H1 (cell line): Measurements from ENCODE around the gene TREM1. TPM values are rescaled to one million over a fixed set of nuclear protein-coding genes. Genes with fewer than 3 reads are reported as not detected.

Source experiments
- CTCF ChIA-PET: fragments of 300-600 bp; sonication (Branson Sonifier 250); formaldehyde crosslinking; loops from one replicate; lab custom pipeline; 2021; ENCODE audit not compliant: partially characterized antibody; lab: Charles Lee
- POLR2A ChIA-PET: fragments of 300-600 bp; sonication (Branson Sonifier 250); formaldehyde crosslinking; loops from one replicate; lab custom pipeline; 2021; ENCODE audit warnings: inconsistent platforms; ENCODE audit not compliant: partially characterized antibody; lab: Charles Lee
- DNase-seq, 2 experiments: peaks; one replicate each; pipeline versions ENCODE4 v3.0.0 to v3.0.0-alpha.2; 2010 to 2022; ENCODE audit warnings: low spot score in 2 of 2, low read depth in 1 of 2, mixed read lengths in 1 of 2
- FAIRE-seq: peaks from 2 replicates; lab custom pipeline; 2011; peaks lifted over from hg19 to GRCh38; lab: Jason Lieb, UNC
- H2AFZ ChIP-seq: 2 replicates; pipeline ENCODE4 v1.8.1; 2012; ENCODE audit warnings: low read length, inconsistent platforms
- H2AK5ac ChIP-seq: 2 replicates; pipeline ENCODE4 v1.6.1; 2013; ENCODE audit warnings: low read depth, low read length
- H2BK120ac ChIP-seq: replicated peaks from 2 replicates; pipeline ENCODE3; 2013; ENCODE audit warnings: low read depth, low read length, inconsistent platforms
- H2BK12ac ChIP-seq: 2 replicates; pipeline ENCODE4 v1.6.1; 2013; ENCODE audit warnings: low read depth, low read length
- H2BK15ac ChIP-seq: 2 replicates; pipeline ENCODE4 v1.6.1; 2013; ENCODE audit warnings: low read length
- H2BK20ac ChIP-seq: 2 replicates; pipeline ENCODE4 v1.6.1; 2013; ENCODE audit warnings: low read length
- H2BK5ac ChIP-seq: 2 replicates; pipeline ENCODE4 v1.6.1; 2013; ENCODE audit warnings: low read depth, low read length
- H3K14ac ChIP-seq: 2 replicates; pipeline ENCODE4 v1.6.1; 2013; ENCODE audit warnings: inconsistent platforms; ENCODE audit not compliant: insufficient read length
- H3K18ac ChIP-seq: 2 replicates; pipeline ENCODE4 v1.6.1; 2013; ENCODE audit warnings: low read length; ENCODE audit errors: extremely low read depth
- H3K23ac ChIP-seq: 2 replicates; pipeline ENCODE4 v1.6.1; 2013; ENCODE audit warnings: inconsistent platforms; ENCODE audit not compliant: insufficient read length
- H3K23me2 ChIP-seq: 2 replicates; pipeline ENCODE4 v1.6.1; 2013; ENCODE audit warnings: low read depth, low read length
- H3K27ac ChIP-seq: 2 replicates; pipeline ENCODE4 v1.6.1; 2011; ENCODE audit warnings: low read depth, low read length, inconsistent platforms
- H3K27me3 ChIP-seq, 4 experiments: replicated peaks in 1 of 4; 1 replicate in 1 of 4; 2 replicates in 3 of 4; pipeline versions ENCODE4 v1.6.1 to v1.8.1; 2011 to 2013; ENCODE audit warnings: low read length in 3 of 4, mild to moderate bottlenecking in 3 of 4, inconsistent platforms in 2 of 4, mixed read lengths in 2 of 4, moderate library complexity in 1 of 4; ENCODE audit not compliant: control insufficient read depth in 3 of 4, insufficient read depth in 3 of 4; ENCODE audit errors: extremely low read depth in 1 of 4
- H3K36me3 ChIP-seq, 4 experiments: 2 replicates each; pipeline versions ENCODE4 v1.6.1 to v1.8.1; 2011 to 2013; ENCODE audit warnings: mild to moderate bottlenecking in 4 of 4, low read length in 3 of 4, moderate library complexity in 2 of 4, control low read depth in 1 of 4, inconsistent platforms in 1 of 4; ENCODE audit not compliant: insufficient read depth in 4 of 4, control insufficient read depth in 2 of 4
- H3K4ac ChIP-seq: replicated peaks from 2 replicates; pipeline ENCODE3; 2013; ENCODE audit warnings: low read length, low read depth, mixed read lengths, inconsistent platforms; ENCODE audit not compliant: insufficient read length
- H3K4me1 ChIP-seq, 4 experiments: replicated peaks in 1 of 4; 1 replicate in 1 of 4; 2 replicates in 3 of 4; pipeline versions ENCODE4 v1.6.1 to v1.8.1; 2011 to 2013; ENCODE audit warnings: low read length in 3 of 4, inconsistent platforms in 2 of 4, mixed read lengths in 1 of 4; ENCODE audit not compliant: insufficient read depth in 4 of 4, control insufficient read depth in 3 of 4
- H3K4me2 ChIP-seq, 2 experiments: 2 replicates each; pipeline versions ENCODE4 v1.6.1 to v1.8.1; 2011 to 2013; ENCODE audit warnings: low read depth in 2 of 2, low read length in 2 of 2, control low read depth in 1 of 2, inconsistent platforms in 1 of 2, mild to moderate bottlenecking in 1 of 2; ENCODE audit not compliant: insufficient read depth in 1 of 2
- H3K4me3 ChIP-seq, 4 experiments: fragments of 200-600, 300-600 bp in 1 of 4; sonication (generic), shearing (Covaris generic), sonication (Bioruptor Twin) in 1 of 4; 2 replicates each; pipeline versions ENCODE4 v1.5.1 to v1.8.1; 2011 to 2016; ENCODE audit warnings: low read length in 4 of 4, low read depth in 3 of 4, control low read depth in 2 of 4, inconsistent platforms in 2 of 4, mild to moderate bottlenecking in 2 of 4, mixed read lengths in 1 of 4, moderate library complexity in 1 of 4; ENCODE audit not compliant: insufficient read depth in 2 of 4; ENCODE audit errors: extremely low read depth in 1 of 4
- H3K56ac ChIP-seq: replicated peaks from 2 replicates; pipeline ENCODE3; 2013; ENCODE audit warnings: low read depth, mild to moderate bottlenecking, mixed read lengths, low read length, inconsistent platforms; ENCODE audit not compliant: insufficient read length
- H3K79me1 ChIP-seq: 2 replicates; pipeline ENCODE4 v1.6.1; 2013; ENCODE audit warnings: low read depth, low read length, control low read depth
- H3K79me2 ChIP-seq, 2 experiments: 2 replicates each; pipeline versions ENCODE4 v1.6.1 to v1.8.1; 2012 to 2013; ENCODE audit warnings: low read length in 2 of 2, mild to moderate bottlenecking in 2 of 2, inconsistent platforms in 1 of 2; ENCODE audit not compliant: insufficient read depth in 2 of 2, control insufficient read depth in 1 of 2
- H3K9ac ChIP-seq, 4 experiments: replicated peaks in 1 of 4; 1 replicate in 1 of 4; 2 replicates in 3 of 4; pipeline versions ENCODE4 v1.6.1 to v1.8.1; 2011 to 2013; ENCODE audit warnings: low read depth in 3 of 4, low read length in 3 of 4, control low read depth in 2 of 4, mild to moderate bottlenecking in 2 of 4, moderate library complexity in 2 of 4, inconsistent platforms in 1 of 4; ENCODE audit errors: extremely low read depth in 1 of 4
- H3K9me3 ChIP-seq, 2 experiments: 2 replicates each; pipeline versions ENCODE4 v1.6.1 to v1.8.1; 2012 to 2013; ENCODE audit warnings: mild to moderate bottlenecking in 2 of 2, moderate library complexity in 2 of 2, control low read depth in 1 of 2, inconsistent platforms in 1 of 2, low read depth in 1 of 2, low read length in 1 of 2, mixed read lengths in 1 of 2; ENCODE audit not compliant: insufficient read depth in 2 of 2
- H4K20me1 ChIP-seq, 2 experiments: replicated peaks in 1 of 2; 2 replicates each; pipeline versions ENCODE3 to v1.8.1; 2011 to 2013; ENCODE audit warnings: inconsistent platforms in 2 of 2, low read length in 2 of 2, mild to moderate bottlenecking in 1 of 2; ENCODE audit not compliant: insufficient read depth in 2 of 2, control insufficient read depth in 1 of 2
- H4K5ac ChIP-seq: 2 replicates; pipeline ENCODE4 v1.6.1; 2013; ENCODE audit warnings: low read length, low read depth, mixed read lengths, inconsistent platforms; ENCODE audit not compliant: insufficient read length
- H4K8ac ChIP-seq: 2 replicates; pipeline ENCODE4 v1.8.0; 2013; ENCODE audit warnings: mild to moderate bottlenecking, moderate library complexity, low read length, inconsistent platforms; ENCODE audit not compliant: insufficient read depth; ENCODE audit errors: extremely low read depth
- H4K91ac ChIP-seq: replicated peaks from 2 replicates; pipeline ENCODE3; 2013; ENCODE audit warnings: low read length, mixed read lengths, inconsistent platforms; ENCODE audit not compliant: insufficient read length
- BRCA1 ChIP-seq: IDR thresholded peaks from 2 replicates; pipeline ENCODE4 v1.6.1; 2012; ENCODE audit warnings: low read depth, low read length, improper control_type of control experiment
- EZH2 ChIP-seq: fragments of 200-600 bp; sonication (generic); IDR thresholded peaks from 2 replicates; pipeline ENCODE4 v1.7.1; 2012; ENCODE audit warnings: low read depth, mild to moderate bottlenecking, moderate library complexity, low read length, inconsistent platforms; ENCODE audit not compliant: severe bottlenecking
- WGBS, 2 experiments: shearing (Covaris generic) in 1 of 2; methylation state at CpG; one replicate each; pipeline versions ENCODE4 v1.1.6 to v1.1.7; 2013 to 2015; ENCODE audit warnings: low lambda C conversion rate in 2 of 2, mixed read lengths in 2 of 2, inconsistent platforms in 1 of 2, low coverage in 1 of 2, missing lambda C conversion rate in 1 of 2; ENCODE audit not compliant: insufficient replicate concordance in 2 of 2, insufficient coverage in 1 of 2, insufficient read length in 1 of 2; ENCODE audit errors: extremely low coverage in 1 of 2, missing lambda C conversion rate in 1 of 2; 5-methylcytosine and 5-hydroxymethylcytosine counted together
- polyA plus RNA-seq, 7 experiments: library from polyadenylated mRNA; depleted of rRNA in 3 of 7; stranded (reverse) in 5 of 7; unstranded in 2 of 7; fragments of >200 nt in 5 of 7; fragments of 200-250 nt in 2 of 7; gene quantifications; 1 replicate in 5 of 7; 2 replicates in 1 of 7; 4 replicates in 1 of 7; pipeline versions ENCODE4 v1.2.1 to v1.2.3, GENCODE V29; 2011 to 2013; ENCODE audit warnings: missing spikeins in 2 of 7, mixed read lengths in 2 of 7
- total RNA-seq: library from RNA; stranded (reverse); fragmentation: NEBNext Ultra II Directional; extraction: Animal tissue kit (Norgen Biotek cat#: 25700); gene quantifications from 2 replicates; pipeline ENCODE4 v1.2.1, GENCODE V29; 2021

TREM1 gene
- total and polyA plus RNA-seq, 2 of the 8 experiments (the other 6 are each of a cell fraction or from before 2014, with no cell fraction given) = not detected

- TF ChIP-seq BRCA1 = no peak
- TF ChIP-seq EZH2 = no peak
- 65 to 100% methylated on average over 1 to 3 of the region's 3 CpGs for WGBS, 2 experiments
Observed at GRCh38 chr6:41252401-41253169, 33.9 kb downstream of the TREM1 start.

More at GRCh38 chr6:41252401-41253169, 33.9 kb downstream of the TREM1 start:
- Histone ChIP-seq H3K4me3 (no peak overlapping the region), H3K23ac (no peak overlapping the region), H2AK5ac (no peak overlapping the region), H4K8ac (no peak overlapping the region), H3K14ac (no peak overlapping the region), H3K27me3 (no peaks in the 10 kb centered on the region), H2BK5ac (no peak overlapping the region), H3K4me1 (no peaks in the 10 kb centered on the region), H2BK15ac (no peak overlapping the region), H3K9ac (no peak overlapping the region), H4K5ac (no peak overlapping the region), H3K79me1 (no peaks in the 10 kb centered on the region), H2BK20ac (no peak overlapping the region), H3K4me2 (no peak overlapping the region), H3K36me3 (no peaks in the 10 kb centered on the region), H3K23me2 (peaks cover 2% of the 10 kb centered on the region; the same call in 1 of the 2 replicates), H2AFZ (no peak overlapping the region), H3K9me3 (no peaks in the 10 kb centered on the region), H2BK120ac (no peak overlapping the region), H3K4ac (no peak overlapping the region), H4K20me1 (no peaks in the 10 kb centered on the region), H3K79me2 (no peaks in the 10 kb centered on the region), H4K91ac (no peak overlapping the region), H2BK12ac (no peak overlapping the region), H3K56ac (no peak overlapping the region), H3K27ac (no peak overlapping the region), H3K18ac (no peak overlapping the region)
- CTCF ChIA-PET = interaction anchor here (0.6 to 1.0 kb wide), 4 partner anchors 10 to 1456 kb away, joined by 3 read pairs; partner anchors contain the start of gene NCR2
- no peak for FAIRE-seq
- no peak for DNase-seq
- POLR2A ChIA-PET = no interaction called here
